NCI-H2171 (cell line): Measurements from ENCODE around the gene HPCAL1.
"Not testable (repeated sequence)": the region's sequence is repeated elsewhere in the genome, so short reads cannot be mapped to it uniquely, and the experiment has no call there.

Experiments used
- DNase-seq: peaks from one replicate; lab custom pipeline; 2025; lab: John Stamatoyannopoulos, UW

The HPCAL1 gene

DNA sequence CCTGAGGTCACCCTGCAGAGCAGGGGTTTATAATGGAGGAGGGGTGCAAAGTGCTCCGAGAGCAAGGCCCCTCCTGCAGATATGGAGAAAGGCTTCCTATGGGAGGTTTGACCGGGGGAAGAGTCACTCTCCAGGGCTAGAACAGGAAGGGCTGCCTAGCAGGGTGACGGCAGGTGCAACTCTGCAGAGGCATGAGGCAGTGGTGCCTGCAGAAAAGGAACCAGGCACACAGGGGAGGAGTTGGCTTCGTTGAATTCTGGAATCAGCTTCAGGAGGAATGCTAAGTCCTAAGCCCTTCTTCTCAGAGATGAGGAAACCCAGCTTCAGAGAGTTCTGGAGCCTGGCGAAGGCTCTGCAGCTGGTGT, 17.5 kb upstream of the HPCAL1 start:
- DNase-seq: no peak

DNA sequence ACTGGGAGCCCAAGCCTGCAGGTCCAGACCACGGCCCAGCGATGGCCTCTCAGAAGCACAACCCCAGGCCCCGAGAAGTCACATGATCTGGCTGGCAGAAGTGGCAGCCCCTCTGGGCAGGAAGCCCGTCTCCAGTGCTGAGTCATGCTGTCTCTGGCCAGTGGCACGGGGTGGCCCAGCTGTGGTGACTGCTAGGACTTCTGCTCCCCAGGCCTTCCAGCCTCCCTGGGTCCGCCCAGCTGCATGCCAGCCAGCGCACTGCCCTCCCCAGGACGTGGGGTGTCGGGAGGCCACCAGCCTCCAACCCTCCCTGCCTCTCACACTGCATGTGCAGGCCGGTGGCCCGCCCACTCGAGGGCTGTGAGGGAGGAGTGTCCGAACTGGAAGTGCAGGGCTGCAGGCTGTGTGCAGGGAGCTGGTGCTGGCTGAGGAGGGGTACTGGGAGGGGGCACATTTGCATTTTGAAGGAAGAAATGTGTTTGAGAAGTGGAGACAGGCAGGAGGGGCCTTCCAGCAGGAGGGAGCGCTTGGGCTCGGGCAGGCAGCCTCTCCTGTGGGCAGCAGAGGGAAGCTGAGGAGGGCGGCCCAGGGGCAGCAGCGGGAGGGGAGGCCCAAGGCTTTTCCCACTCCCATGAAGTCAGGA, 17.0 kb upstream of the HPCAL1 start:
- no peak for DNase-seq

DNA sequence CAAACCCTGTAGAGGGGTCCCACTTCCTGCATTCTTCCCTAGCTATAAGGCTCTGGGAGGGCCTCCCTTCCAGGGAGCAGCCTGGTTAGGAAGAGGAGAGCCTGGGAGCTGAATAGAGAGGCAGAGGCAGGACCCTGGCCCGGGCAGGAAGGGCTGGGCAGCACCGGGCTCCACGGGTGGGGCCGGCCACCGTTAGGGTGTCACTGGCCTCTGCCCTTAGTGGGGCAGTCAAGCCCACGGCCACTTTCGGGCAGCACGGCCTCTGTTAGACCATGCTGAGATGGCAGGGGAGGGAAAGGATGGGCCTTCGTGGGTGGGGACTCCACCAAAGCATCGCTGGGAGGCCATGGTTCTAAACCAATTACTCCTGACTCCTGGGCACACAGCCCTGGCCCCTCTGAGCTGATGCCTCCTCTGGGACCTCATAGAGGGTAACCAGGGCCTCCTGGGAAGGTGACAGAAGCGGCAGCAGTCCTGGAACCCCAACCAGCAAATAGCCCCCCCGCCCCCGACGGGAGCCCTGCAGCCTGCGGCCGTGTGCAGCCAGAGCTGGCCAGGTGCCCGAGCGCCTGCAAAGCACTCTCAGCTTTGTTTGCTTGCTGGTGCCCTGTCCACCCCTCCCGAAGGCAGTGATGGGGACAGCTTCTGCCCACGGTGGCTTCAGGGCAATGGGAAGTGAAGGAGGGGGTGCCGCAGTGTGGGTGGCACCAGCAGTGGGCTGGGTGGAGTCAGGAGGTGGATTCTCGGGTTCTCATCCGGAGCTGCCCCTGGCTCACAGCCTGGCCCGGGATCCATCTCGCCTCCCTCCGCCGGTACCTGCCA, 16.3 kb upstream of the HPCAL1 start:
- no peak for DNase-seq

DNA sequence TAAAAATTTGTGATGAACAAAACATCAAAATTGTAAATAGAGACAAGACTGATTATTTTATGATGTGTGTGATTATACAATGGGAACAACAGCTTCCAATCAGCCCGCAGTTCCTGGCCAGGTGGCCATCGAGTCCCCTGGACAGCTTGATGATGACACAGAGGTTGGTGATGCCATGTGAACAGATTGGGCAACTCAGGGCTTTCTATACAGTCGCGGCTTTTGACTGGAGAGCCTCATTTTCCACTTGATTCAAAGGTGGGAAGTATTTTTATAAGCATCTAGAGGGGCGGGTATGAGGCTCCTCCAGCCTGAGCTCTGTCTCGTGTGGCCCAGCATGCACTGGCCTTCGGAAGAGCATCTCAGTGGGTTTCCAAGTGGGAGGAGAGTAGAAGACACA, 14.9 kb upstream of the HPCAL1 start:
- DNase-seq: no peak

DNA sequence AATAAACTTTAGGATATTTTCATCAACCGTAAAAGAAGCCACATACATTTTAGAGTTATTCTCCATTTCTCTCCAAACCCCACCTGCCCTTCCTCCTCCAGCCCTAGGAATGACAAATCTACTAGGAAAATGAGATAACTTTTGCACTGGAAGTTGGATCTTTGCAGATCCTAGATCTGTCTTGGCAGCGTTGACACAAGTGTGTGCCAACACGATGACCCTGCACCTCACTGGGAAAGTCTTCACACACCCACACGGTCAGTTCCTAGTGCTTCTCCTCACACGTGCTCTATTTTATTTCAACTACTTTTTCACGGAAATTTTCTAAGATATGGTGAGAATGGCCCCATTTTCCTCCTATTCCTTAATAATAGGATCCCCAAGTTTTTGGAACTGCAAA, 14.1 kb upstream of the HPCAL1 start:
- DNase-seq: no peak

DNA sequence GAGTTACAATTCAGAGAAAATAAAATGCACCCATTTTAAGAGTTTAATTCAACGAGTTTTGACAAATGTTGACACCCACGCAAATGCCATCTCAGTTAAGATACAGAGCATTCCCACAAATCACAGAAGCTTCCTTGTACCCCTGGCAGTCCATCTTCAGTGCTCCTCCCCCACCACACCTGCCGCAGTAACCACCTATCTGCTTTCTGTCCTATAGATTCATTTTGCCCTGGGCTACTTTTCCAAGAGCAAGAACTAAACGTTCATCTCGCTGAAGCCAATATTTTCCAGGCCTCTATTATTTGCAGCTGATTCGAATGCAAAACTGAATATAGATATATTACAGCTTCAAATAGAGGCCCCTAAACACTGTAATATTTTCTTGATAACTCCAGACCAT, 13.4 kb upstream of the HPCAL1 start:
- no peak for DNase-seq

DNA sequence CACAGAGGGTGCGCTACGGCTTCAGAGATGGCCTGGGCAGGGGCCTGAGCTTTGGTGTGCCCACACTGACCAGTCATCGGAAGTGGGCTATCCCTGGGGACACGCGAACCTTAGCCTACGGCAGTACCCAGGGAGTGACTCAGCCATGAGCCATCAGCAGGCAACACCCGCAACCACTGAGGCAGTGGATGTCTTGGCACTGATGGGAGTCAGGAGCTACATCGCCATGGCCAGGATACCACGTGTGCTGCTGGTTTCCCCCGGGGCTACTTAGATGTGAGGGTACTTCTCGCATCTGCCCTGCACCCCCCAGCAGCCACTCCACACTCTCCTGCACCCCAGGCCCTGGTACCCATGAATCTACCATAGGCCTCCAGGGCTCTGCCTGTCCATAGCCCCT, 12.8 kb upstream of the HPCAL1 start:
- no peak for DNase-seq

DNA sequence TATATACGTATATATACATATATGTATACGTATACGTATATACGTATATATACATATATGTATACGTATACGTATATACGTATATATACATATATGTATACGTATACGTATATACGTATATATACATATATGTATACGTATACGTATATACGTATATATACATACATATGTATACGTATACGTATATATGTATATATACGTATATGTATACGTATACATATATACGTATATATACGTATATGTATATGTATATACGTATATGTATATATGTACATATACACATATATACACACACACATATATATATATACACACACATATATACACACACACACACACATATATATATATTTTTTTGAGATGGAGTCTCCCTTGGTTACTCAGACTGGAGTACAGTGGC, 11.3 kb upstream of the HPCAL1 start:
- DNase-seq: not testable (repeated sequence)

DNA sequence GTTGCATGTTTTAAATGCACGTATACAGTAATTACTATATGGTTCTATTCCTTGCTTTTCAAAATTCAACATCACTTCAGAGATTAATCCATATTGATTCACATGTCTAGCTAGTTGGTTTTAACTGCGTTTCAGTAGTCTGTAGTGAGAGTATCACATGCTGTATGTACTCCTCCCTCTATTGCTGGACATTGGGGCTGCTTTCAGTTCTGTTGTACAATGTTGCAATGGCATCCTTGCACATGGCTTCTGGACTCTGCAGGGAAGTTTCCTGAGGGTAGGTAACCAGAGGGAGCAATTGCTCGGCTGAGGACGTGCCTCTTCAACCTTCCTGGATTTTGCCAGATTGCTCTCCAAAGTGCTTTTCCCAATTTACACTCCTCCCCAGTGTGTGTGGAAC, 10.7 kb upstream of the HPCAL1 start:
- DNase-seq: no peak

DNA sequence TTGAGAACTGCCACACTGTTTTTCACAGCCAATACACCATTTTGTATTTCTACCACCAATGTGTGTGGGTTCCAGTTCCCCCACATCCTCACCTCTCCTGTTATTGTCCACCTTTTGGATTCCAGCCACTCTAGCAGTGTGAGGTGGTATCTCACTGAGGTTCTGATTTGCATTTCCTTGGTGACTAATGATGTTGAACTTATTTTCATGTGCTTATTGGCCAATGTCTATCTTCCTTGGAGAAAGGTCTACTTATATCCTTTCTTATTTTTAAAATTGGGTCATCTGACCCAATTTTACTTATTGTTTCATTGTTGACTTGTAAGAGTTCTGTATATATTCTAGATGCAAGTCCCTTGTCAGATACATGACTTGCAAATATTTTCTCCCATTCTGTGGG, 9.1 kb upstream of the HPCAL1 start:
- DNase-seq: no peak

DNA sequence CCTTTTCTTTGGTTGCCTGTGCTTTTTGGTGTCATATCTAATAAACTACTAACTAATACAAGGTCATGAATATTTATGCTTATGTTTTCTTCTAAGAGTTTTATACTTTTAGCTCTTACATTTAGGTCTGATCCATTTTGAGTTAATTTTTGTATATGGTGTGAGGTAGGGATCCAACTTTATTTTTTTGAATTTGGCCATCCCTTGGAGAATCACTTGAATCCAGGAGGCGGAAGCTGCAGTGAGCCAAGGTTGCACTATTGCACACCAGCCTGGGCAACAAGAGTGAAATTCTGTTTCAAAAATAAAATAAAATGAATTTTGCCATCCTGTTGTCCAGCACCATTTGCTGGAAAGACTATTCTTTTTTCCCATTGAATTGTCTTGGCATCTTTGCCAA, 8.6 kb upstream of the HPCAL1 start:
- DNase-seq: no peak

DNA sequence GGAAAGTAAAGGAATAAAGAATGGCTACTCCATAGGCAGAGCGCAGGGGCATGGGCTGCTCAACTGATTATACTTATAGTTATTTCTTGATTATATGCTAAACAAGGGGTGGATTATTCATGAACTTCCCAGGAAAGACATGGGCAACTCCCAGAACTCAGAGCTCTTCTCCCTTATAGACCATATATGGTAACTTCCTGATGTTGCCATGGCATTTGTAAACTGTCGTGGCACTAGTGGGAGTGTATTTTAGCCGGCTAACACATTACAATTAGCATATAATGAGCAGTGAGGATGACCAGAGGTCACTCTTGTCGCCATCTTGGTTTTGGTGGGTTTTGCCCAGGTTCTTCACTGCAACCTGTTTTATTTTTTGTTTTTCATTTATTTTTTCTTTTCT, 7.1 kb upstream of the HPCAL1 start:
- not testable (repeated sequence) for DNase-seq

DNA sequence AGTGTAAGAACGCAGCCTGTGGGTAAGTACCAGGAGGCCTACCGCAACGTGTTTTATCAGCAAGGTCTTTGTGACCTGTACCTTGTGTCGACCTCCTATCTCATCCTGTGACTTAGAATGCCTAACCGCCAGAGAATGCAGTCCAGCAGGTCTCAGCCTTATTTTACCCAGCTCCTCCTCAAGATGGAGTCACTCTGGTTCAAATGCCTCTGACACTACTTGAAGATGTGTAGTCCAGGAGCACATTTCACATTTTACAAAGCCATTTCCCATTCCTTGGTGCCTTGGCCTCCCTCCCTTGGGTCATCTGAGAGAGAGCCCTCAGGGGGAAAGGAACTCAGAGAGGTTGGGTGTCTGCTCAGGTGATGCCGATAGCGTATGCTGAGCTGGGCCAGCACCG, 6.6 kb upstream of the HPCAL1 start:
- DNase-seq: no peak

DNA sequence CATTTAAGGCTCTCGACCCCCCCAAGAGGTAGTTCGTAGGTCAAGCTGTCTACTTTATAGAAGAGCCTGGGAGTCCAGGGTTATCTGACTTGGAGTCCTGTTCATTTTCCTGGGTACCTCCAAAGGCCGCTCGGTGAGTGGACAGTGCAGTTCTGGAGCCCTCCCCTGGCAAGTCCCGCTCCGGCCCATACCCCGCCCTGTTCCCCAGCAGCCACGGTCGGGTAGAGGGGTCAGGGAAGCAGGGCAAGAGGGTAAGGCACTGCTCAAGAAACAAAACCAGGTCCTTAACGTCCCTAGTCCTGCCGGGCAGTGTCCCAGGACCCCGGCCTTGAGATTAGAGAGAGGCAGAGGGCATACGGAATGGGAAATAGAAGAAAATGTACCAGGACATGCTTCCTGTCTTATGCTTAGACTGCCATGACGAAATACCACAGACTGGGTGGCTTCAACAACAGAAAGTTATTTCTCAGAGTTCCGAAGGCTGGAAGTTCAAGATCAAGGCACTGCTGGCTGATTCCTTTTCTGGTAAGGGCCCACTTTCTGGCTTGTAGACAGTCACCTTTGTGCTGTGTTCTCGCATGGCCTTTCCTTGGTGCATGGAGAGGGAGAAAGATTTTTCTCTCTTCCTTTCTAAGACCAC, 5.4 kb upstream of the HPCAL1 start:
- no peak for DNase-seq

DNA sequence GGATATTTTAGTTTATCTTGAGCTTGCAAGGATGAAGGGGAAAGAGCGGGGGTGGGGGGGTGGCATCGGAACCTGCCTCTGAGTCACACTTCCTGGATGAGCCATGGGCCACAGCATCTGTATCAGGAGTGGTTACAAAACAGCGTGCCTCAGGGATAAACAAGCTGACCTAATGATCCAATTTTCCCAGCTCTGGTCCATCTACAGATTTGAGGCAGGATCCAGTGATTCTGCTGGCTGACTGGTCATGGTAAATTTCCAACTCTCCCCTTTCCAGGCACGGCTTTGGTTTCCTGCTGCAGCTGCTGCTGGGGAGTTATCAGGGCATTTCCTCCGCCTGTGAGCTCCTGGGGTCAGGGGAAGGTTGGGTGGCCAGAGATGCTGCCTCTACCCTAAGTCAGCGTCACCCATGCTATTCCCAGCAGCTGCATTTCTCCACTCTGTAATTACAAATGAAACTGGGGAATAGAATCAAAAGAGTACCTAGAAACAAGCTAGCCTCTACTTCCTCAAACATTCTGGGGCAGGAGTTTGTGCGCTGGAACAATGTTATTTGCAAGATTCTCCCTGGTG, 4.7 kb upstream of the HPCAL1 start:
- DNase-seq: no peak

DNA sequence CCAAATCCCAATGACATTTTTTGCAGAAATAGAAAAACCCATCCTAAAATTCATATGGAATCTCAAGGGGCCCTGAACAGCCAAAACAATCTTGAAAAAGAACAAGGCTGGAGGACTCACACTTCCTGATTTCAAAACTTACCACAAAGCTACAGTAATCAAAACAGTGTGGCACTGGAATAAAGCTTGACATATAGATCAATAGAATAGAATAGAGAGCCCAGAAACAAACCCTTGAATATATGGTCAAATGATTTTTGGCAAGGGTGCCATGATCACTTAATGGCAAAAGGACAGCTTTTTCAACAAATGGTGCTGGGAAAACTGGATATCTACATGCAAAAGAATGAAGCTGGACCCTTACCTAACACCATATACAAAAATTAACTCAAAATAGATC, 3.9 kb upstream of the HPCAL1 start:
- DNase-seq: not testable (repeated sequence)

DNA sequence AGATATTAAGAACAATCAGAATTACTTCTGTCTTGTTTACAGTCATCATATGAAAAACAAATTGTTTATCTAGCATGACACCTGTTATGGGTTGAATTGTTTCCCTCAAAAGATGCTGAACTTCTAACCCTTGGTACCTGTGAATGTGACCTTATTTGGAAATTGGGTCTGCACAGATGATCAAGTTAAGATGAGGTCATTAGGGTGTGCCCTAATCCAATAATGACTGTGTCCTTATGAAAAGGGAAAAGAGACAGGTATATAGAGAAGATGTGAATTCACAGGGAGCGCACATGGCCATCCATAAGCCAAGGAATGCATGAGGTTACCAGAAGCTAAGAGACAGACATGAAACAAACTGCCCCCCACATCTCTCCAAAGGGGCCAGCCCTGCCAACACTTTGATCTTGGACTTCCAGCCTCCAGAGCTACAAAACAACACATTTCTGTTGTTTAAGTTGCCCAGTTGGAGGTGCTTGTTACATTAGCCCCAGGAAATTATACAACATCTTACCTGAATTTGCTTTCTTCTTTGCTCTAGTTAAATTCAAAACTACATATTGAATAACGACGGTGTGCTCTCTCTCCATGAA, 2.3 kb upstream of the HPCAL1 start:
- no peak for DNase-seq

DNA sequence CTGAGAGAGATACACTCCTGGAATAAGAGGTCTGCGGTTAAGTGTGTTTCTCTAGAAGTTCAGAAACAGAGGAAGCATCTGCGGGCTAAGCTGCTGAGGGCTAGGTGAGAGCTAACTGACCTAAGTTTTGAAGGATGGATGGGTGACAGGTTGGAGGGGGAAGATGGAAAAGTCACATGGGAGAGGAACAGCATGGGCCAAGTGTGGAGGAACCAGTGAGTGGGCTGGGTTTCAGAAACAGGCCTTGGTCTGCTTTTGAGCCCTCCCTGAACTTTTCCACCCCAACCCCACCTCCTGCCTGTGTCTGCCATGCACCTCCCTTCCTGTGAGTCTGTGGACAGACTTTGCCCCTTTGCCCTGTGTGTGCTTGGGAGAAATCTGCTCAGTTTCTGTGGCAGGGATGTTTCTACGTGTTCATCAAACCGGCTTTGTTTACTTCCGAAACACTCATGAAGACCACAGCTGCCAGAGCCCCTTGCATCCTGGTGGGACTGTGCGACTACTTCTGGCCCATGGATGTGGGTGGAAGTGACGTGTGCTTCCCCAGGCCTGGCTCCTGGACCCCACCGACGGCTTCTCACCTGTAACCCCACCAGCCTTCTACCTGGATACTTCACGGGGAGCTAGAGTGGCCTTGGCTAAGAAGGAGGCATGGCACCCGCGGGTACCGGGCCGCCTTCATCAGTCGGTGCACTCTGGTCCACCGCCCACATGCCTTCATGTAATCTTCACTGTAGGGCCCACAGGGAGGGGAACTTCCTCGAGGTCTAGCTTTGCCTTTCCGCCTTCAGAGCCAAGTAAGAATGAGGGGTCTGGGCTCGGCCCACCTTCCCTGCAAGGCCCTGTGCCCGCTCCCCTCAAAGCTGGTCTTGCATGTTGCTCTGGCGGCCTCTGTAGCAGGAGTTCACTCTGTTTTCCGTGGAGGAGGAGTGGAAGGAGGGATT, 1.4 kb upstream of the HPCAL1 start:
- no peak for DNase-seq

DNA sequence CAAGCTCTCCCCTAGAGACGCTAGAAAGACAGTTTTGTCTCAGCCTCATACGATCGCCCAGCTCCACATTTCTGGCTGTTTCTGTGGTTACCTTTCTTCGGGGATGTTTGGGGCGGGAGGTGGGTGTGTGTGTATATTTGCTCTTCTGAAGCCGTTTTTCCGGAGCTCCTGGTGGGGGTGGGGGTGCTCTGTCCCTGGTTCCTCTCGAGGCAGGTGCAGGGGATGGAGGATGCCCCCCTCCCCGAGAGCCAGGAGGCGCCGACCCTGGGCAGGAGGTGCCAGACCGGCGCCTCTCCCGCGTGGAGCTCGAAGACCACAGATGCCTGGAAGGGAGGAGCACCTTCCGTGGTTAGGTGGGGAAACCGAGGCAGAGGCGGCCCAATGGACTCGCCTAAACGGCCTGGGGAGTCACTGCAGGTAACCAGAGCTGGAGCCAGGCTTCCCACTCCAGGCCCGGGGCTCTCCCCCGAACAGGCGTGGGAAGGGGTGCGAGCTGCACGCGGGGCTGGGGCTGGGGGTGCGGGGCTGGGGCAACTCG, 694 bp upstream of the HPCAL1 start:
- DNase-seq: no peak

DNA sequence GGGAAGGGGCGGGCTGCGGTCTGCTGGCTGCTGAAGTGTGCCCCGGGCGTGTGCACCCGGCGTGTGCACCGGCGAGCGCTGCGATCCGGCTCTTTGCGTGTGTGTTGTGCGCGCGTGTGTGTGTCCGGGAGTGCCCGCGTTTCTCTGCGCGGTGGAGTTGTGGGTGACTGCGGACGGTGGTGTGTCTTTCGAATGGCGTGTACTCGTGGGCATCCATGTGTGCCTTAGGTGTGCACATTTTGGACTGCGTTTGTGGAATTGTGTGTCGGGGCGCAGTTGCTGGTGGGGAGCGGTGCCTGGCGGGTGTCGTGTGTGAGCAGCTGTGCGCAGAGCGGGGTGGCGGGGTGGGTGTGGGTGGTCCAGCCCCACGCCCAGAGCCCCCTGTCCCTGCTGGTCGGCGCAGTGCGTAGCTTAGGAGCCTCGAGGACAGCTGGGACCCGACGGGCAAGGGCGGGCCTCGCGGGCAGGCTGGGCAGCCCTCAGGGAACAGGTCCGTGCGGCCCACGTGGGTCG, 533 bp downstream of the HPCAL1 start:
- no peak for DNase-seq
